SU-DHL-6 (cell line): Measurements from ENCODE around the gene APC2.

Source experiments
- EZH2phosphoT487 ChIP-seq: fragments of 200-600 bp; sonication (generic), shearing (Covaris generic); conservative IDR thresholded peaks from 2 replicates; pipeline ENCODE4 v1.6.1; 2018; ENCODE audit warnings: mild to moderate bottlenecking, antibody characterized with exemption, low read length, moderate library complexity, mixed read lengths
- TF ChIP-seq, protein P1 (sequence below): fragments of 200-600 bp; sonication (generic); IDR thresholded peaks from one replicate; pipeline ENCODE4 v1.5.1; 2017; ENCODE audit warnings: antibody characterized with exemption, mild to moderate bottlenecking, low read length, moderate library complexity; ENCODE audit not compliant: insufficient read depth, poor library complexity, severe bottlenecking

DNA sequence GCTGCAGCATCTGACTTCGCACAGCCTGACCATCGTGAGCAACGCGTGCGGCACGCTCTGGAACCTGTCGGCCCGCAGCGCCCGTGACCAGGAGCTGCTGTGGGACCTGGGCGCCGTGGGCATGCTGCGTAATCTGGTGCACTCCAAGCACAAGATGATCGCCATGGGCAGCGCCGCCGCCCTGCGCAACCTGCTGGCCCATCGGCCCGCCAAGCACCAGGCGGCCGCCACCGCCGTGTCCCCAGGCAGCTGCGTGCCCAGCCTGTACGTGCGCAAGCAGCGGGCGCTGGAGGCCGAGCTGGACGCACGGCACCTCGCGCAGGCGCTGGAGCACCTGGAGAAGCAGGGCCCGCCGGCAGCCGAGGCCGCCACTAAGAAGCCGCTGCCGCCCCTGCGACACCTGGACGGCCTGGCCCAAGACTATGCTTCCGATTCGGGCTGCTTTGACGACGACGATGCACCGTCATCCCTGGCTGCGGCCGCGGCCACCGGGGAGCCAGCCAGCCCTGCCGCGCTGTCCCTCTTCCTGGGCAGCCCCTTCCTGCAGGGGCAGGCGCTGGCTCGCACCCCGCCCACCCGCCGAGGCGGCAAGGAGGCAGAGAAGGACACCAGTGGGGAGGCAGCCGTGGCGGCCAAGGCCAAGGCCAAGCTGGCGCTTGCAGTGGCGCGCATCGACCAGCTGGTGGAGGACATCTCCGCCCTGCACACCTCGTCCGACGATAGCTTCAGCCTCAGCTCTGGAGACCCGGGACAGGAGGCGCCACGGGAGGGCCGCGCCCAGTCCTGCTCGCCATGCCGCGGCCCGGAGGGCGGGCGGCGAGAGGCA, 15.5 kb downstream of the APC2 start:
- TF ChIP-seq, protein P1, sequence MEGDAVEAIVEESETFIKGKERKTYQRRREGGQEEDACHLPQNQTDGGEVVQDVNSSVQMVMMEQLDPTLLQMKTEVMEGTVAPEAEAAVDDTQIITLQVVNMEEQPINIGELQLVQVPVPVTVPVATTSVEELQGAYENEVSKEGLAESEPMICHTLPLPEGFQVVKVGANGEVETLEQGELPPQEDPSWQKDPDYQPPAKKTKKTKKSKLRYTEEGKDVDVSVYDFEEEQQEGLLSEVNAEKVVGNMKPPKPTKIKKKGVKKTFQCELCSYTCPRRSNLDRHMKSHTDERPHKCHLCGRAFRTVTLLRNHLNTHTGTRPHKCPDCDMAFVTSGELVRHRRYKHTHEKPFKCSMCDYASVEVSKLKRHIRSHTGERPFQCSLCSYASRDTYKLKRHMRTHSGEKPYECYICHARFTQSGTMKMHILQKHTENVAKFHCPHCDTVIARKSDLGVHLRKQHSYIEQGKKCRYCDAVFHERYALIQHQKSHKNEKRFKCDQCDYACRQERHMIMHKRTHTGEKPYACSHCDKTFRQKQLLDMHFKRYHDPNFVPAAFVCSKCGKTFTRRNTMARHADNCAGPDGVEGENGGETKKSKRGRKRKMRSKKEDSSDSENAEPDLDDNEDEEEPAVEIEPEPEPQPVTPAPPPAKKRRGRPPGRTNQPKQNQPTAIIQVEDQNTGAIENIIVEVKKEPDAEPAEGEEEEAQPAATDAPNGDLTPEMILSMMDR, result no peak
- no peak for TF ChIP-seq EZH2phosphoT487
